ENCODE measurements around the gene PIEZO2.
A peak's percentile ranks its signal among the peaks of the same experiment; 100 is the strongest.

PIEZO2 gene

DNA sequence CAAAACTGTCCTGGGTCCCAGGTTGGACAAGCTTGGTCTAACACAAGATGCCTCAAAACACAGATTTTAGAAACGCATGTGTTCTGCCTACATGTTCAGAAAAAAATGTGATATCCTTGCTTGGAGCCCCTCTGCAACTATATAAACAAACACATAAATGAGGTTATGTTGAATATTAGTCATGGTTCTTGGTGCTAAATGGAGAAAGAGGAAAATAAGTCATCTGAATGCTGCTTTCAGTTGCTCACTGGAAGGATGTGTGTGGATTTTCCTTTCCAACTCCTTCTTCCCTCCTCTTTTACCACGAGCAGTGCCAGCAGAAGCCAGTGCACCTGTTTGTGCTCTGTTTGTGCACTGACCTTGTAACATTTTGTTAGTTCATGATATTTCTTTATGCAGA lies 85.3 kb downstream of the PIEZO2 start:
- no peak for DNase-seq

DNA sequence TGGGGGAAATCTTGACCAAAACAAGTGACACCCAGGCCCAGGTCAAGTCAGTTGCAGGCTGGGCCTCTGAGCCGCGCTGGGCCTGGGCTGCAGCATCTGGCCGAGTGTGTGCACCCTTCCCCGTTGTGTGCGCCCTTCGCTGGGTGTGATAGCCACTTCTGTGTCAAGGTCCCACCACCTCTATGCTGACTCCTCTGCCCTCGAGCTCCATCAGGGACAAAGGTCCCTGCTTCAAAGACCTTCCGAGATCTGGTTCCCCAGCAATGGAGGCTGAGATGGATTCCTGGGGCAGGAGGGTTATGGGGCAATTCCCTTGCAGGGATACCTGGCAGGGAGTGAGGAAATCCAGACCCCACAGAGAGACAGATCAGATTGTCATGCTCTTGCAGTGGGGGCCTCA lies 93.6 kb downstream of the PIEZO2 start:
- no peak for DNase-seq

DNA sequence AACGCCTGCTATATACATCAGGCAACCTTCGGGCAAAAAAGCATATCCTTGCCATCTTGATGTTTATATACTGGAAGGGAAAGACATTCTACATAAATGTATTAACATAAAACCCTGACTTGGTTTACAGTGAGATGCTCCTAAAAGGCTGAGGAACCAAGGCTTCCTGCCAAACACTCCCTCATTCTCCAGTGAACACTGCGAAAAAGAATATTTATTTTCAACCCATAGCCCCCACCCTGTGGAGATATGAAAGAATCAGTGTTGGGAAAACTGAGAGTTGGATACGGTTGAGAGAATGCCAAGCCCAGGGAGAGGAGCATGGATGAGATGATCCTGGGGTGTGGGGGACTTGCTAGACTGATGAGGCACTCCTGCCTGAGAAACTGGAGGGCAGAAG lies 94.9 kb downstream of the PIEZO2 start:
- DNase-seq = no peak

DNA sequence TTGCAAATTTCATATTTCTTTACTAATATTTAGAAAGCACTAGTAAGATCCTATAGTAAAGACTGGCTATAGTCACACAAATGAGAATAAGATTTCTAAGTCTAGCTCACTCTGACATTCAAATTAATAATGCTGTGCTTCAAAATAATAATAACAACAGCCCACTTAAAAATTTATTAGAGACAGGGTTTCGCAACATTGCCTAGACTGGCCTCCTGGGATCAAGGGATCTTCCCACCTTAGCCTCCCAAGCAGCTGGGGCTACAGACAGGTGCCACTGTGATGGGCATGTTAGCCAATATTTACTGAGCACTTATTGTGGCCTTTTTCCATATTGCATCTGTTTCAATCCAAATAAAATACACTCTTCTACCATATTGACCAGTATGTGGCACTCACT lies 96.1 kb downstream of the PIEZO2 start:
- DNase-seq = no peak

DNA sequence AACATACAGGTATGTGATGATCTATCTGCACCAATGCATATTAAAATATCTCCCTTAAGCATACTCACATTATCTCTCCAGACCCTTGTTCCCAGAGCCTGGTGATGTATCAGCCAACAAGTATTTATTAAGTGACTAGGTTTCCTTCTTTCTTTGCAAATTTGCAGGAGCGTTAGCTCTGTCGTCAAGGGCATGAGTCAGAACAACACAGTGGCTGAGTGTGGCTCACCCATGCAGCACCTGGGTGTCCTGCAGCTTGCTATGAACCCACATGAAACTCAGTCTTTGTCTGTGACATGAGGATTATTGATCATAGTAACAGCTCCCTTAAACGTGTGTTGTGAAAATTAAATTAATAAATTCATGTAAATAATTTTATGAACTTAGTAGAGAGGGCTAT lies 96.6 kb downstream of the PIEZO2 start:
- DNase-seq = no peak

DNA sequence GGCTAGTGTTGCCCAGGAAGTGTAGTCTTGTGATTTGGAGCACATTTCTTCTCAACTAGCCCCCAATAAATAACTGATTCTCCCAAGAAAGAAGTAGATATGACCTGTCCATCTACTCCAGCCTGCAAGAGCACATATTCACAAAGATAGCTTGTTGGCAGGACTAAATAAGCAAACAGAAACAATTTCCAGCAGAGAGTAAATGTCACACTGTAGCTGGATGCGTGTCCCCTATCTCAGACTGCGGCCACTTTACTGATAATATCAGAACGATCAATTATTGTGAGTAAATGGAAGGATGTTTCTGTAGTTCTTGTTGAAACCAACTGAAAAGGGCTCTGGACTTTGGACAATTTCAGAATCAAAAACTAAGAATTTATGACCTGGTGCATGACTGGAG lies 97.9 kb downstream of the PIEZO2 start:
- no peak for DNase-seq

DNA sequence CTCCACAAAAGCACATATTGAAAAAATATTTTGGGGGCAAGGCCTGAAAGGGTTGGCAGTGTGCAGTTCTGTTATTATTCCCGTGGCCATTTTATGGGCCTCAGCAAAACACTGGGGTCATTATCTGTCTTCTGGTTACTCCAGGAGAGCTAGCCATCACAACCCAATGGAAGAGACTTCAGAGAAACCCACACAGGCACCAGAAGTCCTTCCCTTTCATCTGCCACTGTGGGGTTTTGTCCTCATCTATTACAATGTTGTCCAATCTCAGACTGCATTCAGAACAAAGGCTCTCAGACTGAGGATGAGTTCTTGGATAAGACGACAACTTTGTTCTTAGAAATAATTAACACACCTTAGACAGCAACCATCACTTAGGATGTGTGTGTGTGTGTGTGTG lies 98.4 kb downstream of the PIEZO2 start:
- DNase-seq = no peak

DNA sequence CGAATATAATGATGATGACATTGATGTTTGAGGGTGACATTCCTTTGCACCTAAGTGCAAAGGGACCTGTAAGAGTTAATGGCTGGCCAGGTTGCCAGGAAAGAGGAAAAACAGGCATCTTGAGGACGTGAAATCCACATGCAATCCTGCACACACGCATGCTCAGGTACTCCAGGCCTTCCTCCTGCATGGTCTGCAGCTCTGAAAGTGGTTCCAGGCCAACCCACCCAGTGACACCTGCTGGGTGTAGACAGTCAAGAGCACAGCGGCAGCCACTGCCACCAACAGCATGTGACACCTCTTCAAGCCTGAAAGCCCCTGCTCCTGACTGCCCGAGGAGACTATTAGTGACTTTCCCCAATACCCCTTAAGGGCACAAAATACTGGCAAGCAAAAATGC lies 101.6 kb downstream of the PIEZO2 start:
- DNase-seq = no peak

DNA sequence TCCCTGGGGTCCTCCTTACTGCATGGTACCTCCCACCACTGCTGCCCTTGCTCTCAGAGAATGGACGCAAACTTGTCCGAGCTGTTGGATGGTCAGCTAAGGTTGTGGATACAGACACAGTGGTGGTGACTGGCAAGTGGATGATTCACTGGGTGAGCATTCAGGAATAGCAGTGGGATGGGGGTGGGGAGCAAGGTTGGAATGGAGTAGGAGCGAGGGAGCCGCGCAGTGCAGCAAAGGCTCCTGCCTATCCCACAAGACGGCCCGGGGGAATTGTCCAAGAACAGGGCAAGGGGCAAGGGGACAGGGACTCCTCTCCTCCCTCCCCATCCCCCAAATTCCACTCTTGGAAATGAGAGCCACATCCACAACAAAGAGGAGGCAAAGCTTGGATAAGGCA lies 102.2 kb downstream of the PIEZO2 start:
- no peak for DNase-seq

DNA sequence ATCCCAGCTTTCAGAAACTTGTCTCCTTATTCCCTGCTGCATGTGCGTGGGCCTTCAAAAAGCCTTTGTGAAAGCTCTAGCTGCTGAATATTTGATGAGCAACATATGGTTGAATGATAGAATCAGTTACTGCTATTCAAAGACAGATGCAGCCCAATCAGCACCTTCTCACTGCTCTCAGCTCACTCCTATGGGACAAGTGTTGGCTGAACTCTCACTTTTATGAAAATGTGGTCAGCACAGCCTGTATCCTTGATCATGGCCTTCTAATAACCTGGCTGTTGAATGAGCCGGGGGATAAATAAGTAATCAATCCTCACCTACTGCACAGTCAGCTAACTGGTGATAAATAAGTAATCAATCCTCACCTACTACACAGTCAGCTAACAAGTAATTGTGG lies 103.2 kb downstream of the PIEZO2 start:
- DNase-seq = no peak

DNA sequence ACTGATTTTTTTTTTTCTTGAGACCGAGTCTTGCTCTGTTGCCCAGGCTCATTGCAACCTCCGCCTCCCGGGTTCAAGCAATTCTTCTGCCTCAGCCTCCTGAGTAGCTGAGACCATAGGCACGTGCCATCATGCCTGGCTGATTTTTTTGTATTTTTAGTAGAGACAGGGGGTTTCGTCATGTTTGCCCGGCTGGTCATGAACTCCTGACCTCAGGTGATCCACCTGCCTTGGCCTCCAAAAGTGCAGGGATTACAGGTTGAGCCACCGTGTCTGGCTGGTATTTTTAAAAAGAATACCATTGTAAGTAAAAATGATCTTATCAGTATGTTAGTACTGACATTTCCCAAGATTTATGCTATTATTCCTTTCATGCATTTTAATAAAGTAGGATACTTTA lies 105.7 kb downstream of the PIEZO2 start:
- no peak for DNase-seq

DNA sequence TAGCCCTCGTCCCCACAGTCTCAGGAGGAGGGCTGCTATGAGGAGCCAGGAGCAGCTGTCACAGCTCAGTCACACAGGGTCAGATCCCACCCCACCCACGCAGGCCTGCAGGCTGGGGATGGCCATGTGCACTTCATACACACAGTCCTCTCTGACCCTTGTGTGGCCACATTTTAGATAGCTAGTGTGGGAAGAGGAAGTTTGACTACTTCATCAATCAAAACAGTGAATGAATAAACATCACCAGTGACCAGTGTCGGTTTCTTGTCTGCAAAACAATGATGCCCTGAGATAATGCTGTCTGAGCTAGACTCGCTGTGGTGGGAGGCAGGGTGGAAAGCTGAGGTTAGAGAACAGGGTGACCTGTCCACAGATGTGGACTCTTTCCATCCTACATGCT lies 107.1 kb downstream of the PIEZO2 start:
- DNase-seq = no peak

DNA sequence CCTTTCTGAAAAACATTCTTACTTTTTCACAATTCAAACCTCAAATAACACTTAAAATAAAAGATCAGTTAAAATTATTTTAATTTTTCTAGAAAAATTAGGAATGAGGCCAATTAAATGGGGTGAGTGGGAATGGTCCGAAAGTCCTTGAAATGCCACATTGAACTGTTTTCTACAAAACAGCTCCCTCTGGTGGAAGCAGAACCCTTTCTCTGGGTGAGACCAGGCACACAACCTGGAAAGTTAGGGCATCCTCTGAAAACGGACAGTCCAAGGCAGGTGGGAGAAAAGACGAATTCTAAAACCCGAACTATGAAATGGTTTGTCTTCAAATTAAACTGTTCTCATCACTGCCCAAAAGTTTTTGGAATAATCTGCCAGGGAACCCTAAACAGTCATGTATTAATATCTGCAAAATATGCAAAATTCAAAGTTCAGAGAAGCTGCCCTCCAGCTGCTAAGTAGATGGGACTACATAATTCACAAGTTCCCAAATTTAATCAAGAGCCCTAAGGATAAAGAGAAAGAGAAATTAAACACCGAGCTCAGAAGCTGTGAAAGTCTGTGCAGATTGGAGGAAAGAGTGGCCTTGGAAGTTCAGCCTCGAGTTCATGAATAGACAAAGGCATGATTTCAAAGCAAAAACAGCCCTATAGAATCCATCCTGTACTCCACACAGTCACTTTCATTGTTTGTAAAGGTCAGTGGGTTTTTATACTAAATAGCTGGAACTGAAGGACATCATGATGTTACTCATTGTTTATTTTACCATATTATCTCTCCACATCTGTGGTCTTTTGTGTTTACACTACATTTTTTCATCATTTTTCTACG lies 108.3 kb downstream of the PIEZO2 start:
- peak; percentile 73 for DNase-seq

DNA sequence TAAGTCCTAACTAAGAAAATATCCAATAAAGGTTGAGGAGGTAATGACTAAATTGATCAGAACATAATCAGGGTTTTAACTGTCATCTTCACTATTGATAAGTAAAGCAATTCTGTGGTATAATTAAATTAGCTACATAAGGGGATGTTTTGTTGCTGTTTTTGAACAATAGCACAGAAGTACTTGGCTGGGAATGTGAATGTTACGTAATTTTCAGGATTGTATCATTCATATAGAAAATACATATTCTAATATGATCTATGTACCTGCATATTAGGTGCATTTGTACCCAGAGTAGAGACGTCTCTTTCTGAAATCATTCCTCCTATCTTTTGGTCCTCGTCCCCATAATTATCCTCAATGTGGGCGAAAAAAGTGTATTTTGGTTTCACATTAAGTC lies 109.0 kb downstream of the PIEZO2 start:
- no peak for DNase-seq

DNA sequence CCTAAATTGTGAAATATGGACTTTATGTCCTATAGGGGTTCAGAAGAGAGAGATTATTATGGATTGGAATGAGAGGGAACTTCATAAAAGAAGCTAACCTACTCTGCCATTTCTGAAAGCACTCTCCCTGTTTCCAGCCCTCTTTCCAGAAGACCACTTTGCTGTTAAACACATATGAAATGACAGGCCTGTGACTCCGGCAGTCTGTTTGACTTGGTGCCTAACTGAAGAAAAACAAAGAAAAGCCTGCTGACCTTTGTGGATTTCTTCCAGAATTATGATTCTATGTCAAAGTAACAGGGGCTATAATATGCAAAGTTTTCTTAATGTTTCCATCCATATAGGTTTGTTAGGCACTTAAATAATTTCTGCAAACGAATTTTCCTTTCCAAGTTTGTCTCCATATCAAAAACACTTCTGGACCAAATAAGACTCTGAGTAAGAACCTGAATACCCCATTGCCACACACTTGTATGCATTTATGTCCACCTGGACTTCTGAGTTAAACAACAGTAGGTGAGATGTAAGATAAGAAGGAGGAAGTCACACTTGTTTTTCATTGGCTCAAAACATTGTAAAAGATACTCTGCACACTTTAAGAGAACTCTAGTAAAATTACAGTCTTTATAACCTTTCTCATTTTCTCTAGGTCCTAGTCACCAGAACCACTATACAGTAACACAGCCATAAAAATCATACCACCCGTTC lies 111.7 kb downstream of the PIEZO2 start:
- no peak for DNase-seq

DNA sequence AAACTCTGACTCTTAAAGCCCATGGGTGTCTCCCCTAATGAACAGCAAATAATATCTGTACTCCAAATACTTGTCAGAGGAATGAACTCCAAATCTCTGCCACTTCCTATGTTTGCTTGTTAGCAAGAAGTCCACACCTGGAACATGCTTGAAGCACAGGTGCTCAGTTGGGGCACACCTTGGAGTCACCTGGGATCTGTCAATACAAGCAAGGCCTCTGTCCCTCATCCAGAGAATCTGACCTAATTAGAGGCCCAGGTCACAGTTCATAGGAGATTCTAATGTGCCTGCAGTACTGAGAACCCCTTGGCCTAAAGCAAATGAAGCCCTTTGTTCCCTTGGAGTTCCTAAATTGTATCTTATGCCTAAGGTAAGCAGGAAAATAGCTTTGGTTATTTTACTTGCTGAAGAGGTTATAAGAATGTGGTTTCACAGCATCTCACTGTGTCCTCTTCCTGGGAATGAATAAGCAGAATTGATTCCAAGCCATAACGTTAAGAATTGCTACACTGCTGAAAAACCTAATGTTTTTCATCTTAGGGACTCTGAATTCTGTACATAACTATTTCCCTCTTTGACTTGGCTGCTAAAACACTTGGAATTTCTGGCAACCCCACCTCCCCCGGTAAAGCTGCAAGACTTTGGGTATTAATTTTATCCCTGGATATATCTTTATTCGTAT lies 113.4 kb downstream of the PIEZO2 start:
- DNase-seq = peak; percentile 24

DNA sequence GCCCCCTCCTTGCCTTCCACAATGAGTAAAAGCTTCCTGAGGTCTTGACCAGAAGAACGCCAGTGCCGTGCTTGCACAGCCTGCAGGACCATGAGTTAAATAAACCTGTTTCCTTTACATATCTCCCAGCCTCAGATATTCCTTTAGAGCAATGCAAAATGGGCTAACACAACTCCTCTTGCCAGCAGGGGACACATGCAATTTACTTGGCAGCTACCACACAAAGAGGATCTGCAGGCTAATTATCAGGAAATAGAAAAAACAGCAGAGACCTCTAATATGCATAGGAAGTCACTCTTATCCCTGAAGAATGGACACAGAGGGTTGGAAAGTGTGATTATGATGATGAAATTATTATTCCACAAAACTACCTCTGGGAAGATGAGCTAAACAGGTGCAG lies 114.0 kb downstream of the PIEZO2 start:
- DNase-seq = no peak

DNA sequence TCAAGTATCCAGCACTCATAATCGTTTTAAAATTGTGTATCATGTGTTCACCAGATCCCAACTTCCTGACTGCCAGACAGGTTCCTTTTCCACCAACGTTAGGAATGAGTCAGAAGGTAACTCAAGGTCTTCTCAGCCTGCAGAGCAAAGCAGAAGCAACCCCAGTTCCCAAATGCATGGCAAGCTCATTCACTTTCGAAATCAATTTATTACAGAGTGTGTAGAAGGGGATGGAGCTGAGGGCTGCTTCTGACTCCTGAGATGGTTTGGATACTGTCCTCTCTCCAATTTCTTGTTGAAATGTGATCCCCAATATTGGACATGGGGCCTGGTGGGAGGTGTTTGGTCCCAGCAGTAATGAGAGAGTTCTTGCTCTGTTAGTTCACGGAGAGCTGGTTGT lies 114.5 kb downstream of the PIEZO2 start:
- no peak for DNase-seq

DNA sequence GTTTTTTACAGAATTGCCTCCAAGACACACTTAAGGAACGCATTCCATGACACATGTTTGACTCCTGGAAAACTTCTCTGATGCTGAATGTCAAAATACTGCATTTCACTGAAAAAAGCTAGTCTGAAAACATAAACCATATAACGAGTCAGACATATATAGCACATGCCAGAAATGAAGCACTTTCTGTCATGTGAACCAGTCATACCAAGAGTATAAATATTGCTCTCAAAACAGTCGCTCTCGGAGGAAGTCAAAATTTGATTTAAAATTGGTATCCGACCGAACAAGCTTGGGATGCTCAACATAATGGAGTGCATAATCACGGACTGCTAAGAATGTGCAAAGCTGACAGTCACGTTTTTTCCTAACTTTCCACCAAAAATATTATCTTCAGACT lies 115.9 kb downstream of the PIEZO2 start:
- no peak for DNase-seq

DNA sequence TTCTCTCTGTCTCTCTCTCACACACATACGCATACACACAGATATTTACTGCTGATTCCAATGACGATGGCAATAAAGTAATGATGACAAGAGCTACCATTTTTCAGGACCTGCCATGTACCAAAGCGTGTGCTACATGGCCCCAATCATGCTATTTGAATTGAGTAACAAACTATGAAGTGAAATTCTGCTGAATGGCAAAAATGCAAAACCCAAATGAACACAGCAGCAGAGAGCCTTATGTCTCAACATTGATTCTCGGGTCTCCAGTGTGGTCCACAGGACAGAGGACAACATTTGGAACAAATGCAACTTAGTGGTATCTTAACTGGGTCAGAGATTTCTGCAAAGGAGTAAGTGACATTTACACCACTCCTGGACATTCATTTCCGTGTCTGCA lies 117.4 kb downstream of the PIEZO2 start:
- DNase-seq = no peak

DNA sequence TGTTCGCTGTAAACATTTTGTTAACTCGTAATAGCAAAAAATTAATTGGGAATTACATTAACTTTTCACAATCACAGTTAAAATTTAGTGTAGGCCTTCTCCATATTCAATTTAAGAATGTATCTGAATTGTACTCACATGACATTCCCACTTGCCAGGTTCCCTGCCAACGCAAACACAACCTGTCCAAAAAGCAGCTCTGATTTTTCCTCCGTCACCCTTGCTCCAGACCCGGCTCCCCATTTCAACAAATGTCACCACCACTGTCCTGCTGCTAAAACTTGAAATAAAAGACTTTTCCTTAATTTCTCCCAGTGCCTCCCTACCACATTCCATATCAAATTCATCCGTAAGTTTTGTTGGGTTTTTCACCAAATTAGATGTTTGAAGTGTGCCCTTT lies 120.3 kb downstream of the PIEZO2 start:
- no peak for DNase-seq

DNA sequence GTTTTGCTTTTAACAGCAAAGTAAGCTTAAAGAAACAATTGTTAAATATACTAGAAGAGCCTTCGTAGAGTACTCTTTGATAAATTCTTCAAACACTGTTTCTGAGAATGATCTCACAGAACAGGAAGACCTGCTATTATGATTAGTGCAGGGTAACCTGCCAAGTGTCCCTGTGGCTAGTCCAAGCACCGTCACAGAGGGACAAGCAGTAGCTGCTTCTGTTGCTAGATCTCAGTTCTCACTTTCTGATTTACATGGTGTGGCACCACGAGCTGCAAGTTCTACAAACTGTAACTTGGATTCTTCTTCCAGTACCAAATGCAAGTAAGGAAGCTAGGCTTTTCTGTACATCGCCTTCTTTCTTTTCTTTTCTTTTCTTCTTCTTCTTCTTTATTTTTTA lies 121.5 kb downstream of the PIEZO2 start:
- peak; percentile 24 for DNase-seq

DNA sequence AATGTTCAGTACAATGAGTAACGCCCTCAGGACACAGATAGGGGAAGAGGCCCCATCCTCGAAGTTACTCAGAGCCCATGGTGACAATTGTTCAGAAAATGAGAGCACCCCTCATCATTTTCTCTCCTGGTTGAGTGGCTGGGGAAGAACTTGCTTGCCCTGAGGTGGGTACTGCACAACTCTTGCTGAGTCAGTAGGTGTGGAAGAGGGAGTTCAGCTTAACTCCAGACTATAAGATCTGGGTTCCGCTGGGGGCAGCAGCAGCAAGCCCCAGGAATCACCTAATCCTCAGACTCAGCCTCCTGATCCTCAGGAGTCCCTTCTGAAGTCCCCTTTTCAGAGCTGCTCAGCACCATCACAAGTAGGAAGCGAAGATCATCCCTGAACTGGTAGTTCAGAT lies 123.7 kb downstream of the PIEZO2 start:
- no peak for DNase-seq
